GM18517 (cell line): ENCODE measurements around the gene ARHGAP26.
"Not testable (repeated sequence)": the region's sequence is repeated elsewhere in the genome, so short reads cannot be mapped to it uniquely, and the experiment has no call there.

ENCODE experiments used
- ATAC-seq: cut with Tn5 transposase; IDR thresholded peaks from one replicate; pipeline ENCODE4 v1.9.1; 2021; ENCODE audit warnings: mild to moderate bottlenecking, moderate library complexity; ENCODE audit not compliant: unreplicated experiment

Gene ARHGAP26

DNA sequence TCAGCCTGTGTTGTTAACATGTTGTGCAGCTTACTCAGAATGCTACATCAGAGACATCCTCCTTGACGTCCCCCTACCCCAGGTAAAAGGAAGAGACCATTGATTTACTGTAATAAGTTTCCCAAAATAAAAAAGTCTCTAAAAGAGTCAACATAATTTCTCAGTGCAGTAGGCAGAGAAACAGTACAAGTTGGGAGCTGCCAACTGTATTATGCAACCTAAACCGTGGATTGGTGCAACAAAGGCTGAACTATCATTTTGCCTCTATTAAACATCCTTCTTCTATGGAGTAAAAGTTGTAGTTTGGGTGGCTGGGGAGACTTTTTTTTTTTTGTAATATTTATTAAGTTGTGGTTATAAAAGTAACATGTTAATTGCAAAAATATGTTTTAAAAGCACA lies 425.3 kb downstream of the ARHGAP26 start:
- ATAC-seq = no peak

DNA sequence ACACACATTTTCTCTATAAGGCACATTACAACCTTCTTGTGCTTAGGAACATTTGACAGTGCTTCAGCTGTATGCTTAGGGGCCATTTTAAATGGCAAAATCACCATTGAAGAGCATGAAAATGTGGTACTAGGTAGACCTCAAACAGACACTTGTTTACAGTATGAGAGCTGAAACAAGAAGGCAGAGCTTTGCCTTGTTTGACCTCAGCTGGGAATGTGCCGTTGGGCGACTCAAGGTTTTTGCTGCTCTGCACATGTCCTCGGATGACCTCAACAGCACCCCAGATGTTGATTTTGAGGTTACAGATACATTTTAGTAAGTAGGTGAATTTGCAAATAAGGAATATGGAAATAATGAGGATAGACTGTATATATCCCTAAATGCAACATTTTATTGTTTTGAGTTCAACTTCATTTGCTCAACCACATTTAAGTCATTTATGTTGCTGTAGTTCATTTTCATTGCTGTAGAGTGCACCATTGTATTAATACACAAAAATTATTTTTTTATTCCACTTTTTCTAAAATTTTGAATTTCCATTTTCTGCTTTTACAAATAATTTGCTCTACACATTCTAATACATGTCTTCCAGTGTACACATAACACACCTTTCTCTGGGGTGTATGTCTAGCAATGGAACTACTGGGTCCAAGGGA lies 426.6 kb downstream of the ARHGAP26 start:
- no peak for ATAC-seq

DNA sequence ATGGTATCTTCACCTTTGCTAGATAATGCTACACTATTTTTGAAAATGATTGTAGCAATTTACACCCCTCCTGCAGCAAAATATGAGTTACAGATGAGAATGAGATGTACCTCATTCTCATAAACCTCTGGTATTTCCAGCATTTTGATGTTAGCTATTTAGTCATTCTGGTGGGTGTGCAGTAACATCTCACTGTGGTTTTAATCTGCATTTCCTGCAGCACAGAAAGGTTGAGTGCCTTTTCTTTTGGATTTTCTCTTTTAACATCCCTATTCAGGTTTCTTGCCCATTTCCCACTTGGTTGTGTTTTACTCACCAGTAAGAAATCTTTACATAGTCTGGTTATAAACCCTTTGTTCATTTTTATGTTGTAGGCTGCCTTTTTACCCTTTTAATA lies 427.1 kb downstream of the ARHGAP26 start:
- ATAC-seq = no peak

- no peak for ATAC-seq
These were observed 428.2 kb downstream of the ARHGAP26 start for GRCh38 chr5:143198332-143198731.

GRCh38 chr5:143199161-143199560 lies 429.0 kb downstream of the ARHGAP26 start:
- no peak for ATAC-seq

DNA sequence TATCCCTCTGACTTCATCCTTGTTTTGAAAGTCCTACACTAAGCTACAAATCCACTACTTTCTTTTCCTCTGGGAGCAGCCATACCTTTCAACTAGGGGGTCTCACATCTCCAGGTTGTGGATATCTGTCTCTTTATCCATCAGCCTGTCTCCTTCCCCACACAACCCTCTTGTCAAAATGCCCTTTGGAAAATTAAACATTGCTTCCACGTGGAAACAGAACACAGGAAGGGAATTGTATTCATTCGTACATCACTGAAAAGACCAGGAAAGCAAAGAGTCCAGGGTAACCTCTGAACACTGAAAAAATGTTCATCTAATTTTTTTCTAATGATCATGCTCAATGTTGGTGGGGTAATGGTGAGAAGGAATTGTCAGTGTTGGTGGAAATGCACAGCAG lies 429.7 kb downstream of the ARHGAP26 start:
- no peak for ATAC-seq

- no peak for ATAC-seq
These were observed 430.7 kb downstream of the ARHGAP26 start for GRCh38 chr5:143200781-143201398.

DNA sequence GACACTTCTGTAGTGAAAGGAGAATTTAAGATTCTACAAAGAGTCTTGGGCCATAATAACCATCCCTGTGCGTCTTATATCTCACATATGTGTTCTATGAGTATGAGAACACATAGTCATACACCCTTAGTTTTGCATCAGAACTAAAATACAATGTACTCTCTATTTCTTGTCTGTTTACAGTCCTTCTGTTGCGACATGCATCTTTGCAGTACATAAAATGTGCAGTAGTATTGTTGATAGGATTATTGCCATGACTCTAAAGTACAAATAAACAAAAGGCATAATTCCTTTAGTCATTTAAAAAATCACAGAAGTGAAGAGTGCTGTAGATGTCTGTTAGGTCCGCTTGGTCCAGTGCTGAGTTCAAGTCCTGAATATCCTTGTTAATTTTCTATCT lies 431.4 kb downstream of the ARHGAP26 start:
- no peak for ATAC-seq

- not testable (repeated sequence) for ATAC-seq
These were observed 433.3 kb downstream of the ARHGAP26 start for GRCh38 chr5:143203301-143203956.

GRCh38 chr5:143204474-143205246 lies 434.5 kb downstream of the ARHGAP26 start:
- ATAC-seq = no peak

DNA sequence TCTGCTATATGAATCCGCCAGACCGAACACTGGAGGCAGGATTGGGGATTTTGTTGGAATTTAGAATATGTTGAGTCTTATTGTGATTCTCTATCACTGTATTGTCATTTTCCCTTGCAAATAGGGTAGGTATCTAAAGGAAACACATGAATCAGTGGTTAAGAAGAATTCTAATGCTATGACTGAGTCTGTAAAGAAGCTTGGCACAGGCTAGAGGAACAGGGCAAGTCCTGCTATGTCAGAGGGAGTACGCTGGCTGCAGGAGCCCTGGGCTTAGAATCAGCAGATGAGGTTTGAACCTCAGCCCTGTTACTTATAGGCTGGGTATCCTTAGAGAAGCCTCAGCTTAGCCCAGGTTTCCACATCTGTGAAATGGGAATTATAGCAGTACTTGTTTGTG lies 435.2 kb downstream of the ARHGAP26 start:
- ATAC-seq = no peak

DNA sequence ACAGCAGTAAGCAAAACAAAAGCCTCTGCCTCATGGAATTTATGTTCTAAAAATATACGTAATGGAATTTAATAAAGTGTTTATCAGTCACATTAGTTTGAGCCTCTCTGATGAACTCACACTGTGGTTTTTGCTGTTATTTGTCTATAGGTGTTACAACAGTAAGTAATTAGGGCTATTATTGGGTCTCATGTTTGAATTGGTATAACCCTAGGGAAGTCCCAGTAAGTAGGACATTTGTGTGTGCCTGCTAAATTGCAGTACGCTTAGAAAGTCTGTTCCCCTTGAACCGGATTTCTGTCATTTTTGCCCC lies 435.7 kb downstream of the ARHGAP26 start:
- peak; percentile 32 for ATAC-seq

GRCh38 chr5:143206196-143207053 lies 436.2 kb downstream of the ARHGAP26 start:
- peak; percentile 48 for ATAC-seq

DNA sequence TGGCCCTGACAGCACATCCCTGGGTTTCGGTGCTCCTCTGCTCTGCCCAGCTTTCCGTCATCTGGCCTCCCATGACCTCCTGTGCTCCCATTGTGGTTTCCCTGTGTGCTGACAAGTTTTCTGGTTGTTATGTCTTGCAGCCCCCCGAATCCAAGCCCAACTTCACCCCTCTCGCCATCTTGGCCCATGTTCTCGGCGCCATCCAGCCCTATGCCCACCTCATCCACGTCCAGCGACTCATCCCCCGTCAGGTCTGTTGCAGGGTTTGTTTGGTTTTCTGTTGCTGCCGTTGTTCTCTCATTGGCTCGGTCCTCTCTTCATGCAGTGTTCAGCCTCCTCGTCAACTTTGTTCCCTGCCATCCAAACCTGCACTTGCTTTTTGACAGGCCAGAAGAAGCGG lies 436.9 kb downstream of the ARHGAP26 start:
- no peak for ATAC-seq

DNA sequence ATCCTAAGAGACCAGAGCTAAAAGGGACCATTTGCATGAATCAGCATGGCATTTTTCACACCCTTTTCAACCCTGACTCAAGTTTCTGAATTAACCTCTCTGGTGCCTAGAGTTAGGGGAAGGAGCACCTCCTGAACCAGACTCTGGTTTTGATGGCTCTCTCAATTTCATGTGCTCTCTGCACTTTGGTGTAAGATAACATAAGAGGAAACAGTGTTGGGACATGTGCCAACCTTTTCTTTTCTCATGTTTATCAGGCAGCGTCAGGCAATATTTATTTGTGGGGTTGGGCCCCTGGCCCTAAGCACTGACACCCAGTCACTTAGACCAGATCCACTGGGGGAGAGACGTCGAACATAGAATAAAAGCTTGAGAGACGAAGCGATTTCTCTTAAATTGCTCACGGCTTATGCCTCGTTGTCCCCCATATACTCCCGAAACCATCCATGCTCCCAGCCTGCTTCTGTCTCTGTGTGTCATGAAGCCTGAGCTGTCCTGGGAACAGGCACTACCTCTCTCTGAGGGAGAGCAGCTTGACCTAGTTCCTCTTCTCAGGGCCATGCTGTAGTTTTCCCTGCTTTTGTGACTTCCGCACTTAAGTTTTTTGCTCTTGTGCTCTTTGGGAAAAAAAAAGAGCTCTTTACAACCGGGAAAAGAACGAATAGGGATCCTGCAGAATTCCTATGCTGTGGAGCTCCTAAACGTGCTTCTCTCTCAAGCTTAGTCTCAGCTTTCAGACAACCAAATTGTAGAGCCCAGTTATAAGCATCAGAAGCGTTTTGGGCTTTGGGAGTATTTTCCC lies 437.6 kb downstream of the ARHGAP26 start:
- no peak for ATAC-seq

DNA sequence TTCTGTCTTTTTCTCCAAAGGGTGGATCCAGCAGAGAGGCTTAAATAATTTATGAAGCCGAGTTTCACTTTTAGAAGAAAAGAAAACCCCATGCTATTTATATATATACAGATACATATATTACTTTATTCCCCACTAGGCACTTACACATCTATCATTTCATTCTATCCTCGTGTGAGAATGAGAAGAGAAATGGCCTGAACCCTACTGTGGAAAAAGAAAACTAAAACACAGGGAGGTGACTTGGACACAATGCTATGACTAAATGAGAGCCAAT lies 438.1 kb downstream of the ARHGAP26 start:
- no peak for ATAC-seq

- no peak for ATAC-seq
These were observed 438.8 kb downstream of the ARHGAP26 start for GRCh38 chr5:143208781-143209510.

GRCh38 chr5:143209881-143210395 lies 439.8 kb downstream of the ARHGAP26 start:
- no peak for ATAC-seq

GRCh38 chr5:143210576-143210975 lies 440.4 kb downstream of the ARHGAP26 start:
- no peak for ATAC-seq
